Psoas muscle (tissue), 8 donors: ENCODE results near the gene NOS1AP. TPM values are rescaled to one million over a fixed set of nuclear protein-coding genes. Genes with fewer than 3 reads are reported as not detected.
"Not testable (repeated sequence)": the region's sequence is repeated elsewhere in the genome, so short reads cannot be mapped to it uniquely, and the experiment has no call there.

Experiments used
- ATAC-seq, 4 donors: fragments of 200-7000 bp; cut with Tn5 transposase; one replicate each; pipeline ENCODE4 v1.9.1; 2020; ENCODE audit warnings: moderate library complexity in 3 of 4, mild to moderate bottlenecking in 2 of 4
- DNase-seq, 2 donors: peaks; one replicate each; pipeline ENCODE4 v3.0.0-alpha.2; 2020
- H3K27ac ChIP-seq: fragments of 200-600 bp; one replicate; pipeline ENCODE4 v1.8.0; 2022
- H3K27me3 ChIP-seq, 3 donors: fragments of 200-600 bp in 1 of 3; one replicate each; pipeline versions ENCODE4 v1.6.1 to v1.8.0; 2013 to 2022; ENCODE audit warnings: low read length in 2 of 3, mild to moderate bottlenecking in 2 of 3, moderate library complexity in 1 of 3; ENCODE audit not compliant: insufficient read depth in 3 of 3
- H3K36me3 ChIP-seq, 2 donors: fragments of 200-600 bp in 1 of 2; one replicate each; pipeline versions ENCODE4 v1.6.1 to v1.8.0; 2013 to 2022; ENCODE audit warnings: low read depth in 1 of 2, mild to moderate bottlenecking in 1 of 2, moderate library complexity in 1 of 2; ENCODE audit not compliant: insufficient read depth in 1 of 2
- H3K4me1 ChIP-seq: fragments of 200-600 bp; one replicate; pipeline ENCODE4 v1.8.0; 2022
- H3K4me3 ChIP-seq: fragments of 200-600 bp; one replicate; pipeline ENCODE4 v1.8.0; 2022; ENCODE audit warnings: mild to moderate bottlenecking
- H3K9me3 ChIP-seq: fragments of 200-600 bp; one replicate; pipeline ENCODE4 v1.8.0; 2022
- WGBS, 3 donors: extraction: QIAGEN DNeasy Blood & Tissue Kit; methylation state at CpG; one replicate each; pipeline versions ENCODE4 v1.1.6 to v1.1.7; 2013; 5-methylcytosine and 5-hydroxymethylcytosine counted together
- intact Hi-C, 2 donors: fragments of 100-400 bp; cut with DNase I; formaldehyde crosslinking; loops; one replicate each; pipeline versions ENCODE4 v1.11.0 to v1.14.2; 2022
- polyA plus RNA-seq, 3 donors: library from polyadenylated mRNA; stranded (reverse); fragments of 200-250 nt; gene quantifications; one replicate each; pipeline ENCODE4 v1.2.3, GENCODE V29; 2013
- total RNA-seq, 4 donors: library from RNA; stranded (reverse); fragmentation: NEBNext Ultra II Directional in 2 of 4; extraction: Animal tissue kit (Norgen Biotek cat#: 25700) in 2 of 4; gene quantifications; one replicate each; pipeline versions ENCODE4 v1.2.1 to v1.2.4, GENCODE V29; 2021 to 2023
- TF ChIP-seq, protein P1 (sequence below): fragments of 200-600 bp; IDR thresholded peaks from one replicate; pipeline ENCODE4 v1.8.0; 2022; ENCODE audit warnings: antibody characterized with exemption
- donor health status: healthy with polysubstance abuse.
- donor health status: DM: no; HTN: no; CAD: no; lungs with moderate emphysema.
- donor health status: Bipolar disorder and iron deficiency.
- donor health status: healthy.
- donor health status: DM: yes; HTN: yes; CAD: no.
- donor health status: DM: no; HTN: no; CAD: no.
- donor health status: DM: no; HTN: no; CAD: no.
- donor health status: DM: yes; HTN: yes; CAD: no.

The NOS1AP gene
- total and polyA plus RNA-seq, 7 donors = 0.10 to 0.76 (median 0.18) TPM

DNA sequence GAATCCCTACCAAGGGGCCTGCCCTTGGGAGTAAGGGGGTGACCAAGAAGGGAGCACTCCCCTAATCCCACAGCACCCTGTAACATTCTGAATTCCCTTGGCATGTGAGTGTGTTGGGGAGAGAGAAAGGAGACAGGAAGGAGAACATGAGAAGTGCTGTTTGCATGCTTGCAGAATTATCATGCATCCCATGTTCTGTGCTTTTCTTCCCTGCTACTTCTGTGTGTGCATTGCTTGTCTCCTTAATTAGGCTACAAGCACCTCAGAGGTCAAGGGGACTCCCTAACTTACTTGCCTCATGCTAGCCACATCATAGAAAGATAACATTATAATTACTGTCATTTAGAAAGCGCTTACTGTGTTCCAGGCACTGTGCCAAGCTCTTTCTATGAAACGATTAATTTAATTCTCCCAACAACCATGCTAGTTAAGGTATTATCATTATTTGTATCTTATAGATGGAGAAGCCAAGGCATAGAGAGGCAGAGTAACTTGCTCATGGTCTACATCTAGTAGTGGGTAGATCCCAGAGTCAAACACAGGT lies 11.1 kb downstream of the NOS1AP start:
- TF ChIP-seq, protein P1, sequence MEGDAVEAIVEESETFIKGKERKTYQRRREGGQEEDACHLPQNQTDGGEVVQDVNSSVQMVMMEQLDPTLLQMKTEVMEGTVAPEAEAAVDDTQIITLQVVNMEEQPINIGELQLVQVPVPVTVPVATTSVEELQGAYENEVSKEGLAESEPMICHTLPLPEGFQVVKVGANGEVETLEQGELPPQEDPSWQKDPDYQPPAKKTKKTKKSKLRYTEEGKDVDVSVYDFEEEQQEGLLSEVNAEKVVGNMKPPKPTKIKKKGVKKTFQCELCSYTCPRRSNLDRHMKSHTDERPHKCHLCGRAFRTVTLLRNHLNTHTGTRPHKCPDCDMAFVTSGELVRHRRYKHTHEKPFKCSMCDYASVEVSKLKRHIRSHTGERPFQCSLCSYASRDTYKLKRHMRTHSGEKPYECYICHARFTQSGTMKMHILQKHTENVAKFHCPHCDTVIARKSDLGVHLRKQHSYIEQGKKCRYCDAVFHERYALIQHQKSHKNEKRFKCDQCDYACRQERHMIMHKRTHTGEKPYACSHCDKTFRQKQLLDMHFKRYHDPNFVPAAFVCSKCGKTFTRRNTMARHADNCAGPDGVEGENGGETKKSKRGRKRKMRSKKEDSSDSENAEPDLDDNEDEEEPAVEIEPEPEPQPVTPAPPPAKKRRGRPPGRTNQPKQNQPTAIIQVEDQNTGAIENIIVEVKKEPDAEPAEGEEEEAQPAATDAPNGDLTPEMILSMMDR = no peak
- DNase-seq = no peak
- Histone ChIP-seq H3K4me3 (no peak overlapping the region), H3K27ac (no peak overlapping the region), H3K36me3 (no peaks in the 10 kb centered on the region), H3K27me3 (peaks cover 0 to 2% (median 0%) of the 10 kb centered on the region in 3 donors), H3K4me1 (no peaks in the 10 kb centered on the region), H3K9me3 (no peaks in the 10 kb centered on the region)
- 52 to 63% (median 60%) methylated on average over 2 of the region's 2 CpGs for WGBS, 3 donors
- no peak for ATAC-seq
- intact Hi-C loops = no loop called here

DNA sequence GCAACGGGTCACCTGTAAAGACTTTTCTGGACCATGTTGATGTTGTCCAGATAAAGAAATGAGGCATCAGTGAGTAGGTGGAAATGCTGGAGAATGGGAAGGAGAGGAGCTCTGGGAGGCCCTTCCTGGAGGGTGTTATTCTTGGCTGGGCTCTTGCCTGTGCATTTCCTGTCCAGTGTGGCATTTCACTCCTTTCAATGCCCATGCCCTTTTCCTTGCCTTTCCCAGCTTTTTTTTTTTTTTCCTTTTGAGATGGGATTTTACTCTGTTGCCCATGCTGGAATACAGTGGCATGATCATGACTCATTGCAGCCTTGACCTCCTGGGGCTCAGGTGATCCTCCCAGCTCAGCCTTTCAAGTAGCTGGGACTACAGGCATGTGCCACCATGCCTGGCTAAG lies 11.8 kb downstream of the NOS1AP start:
- Histone ChIP-seq H3K9me3 (no peaks in the 10 kb centered on the region), H3K4me3 (no peak overlapping the region), H3K4me1 (no peaks in the 10 kb centered on the region), H3K36me3 (no peaks in the 10 kb centered on the region), H3K27ac (no peak overlapping the region), H3K27me3 (peaks cover 0 to 2% (median 0%) of the 10 kb centered on the region in 3 donors)
- DNase-seq (no peak), ATAC-seq (no peak)
- TF ChIP-seq, protein P1 = no peak
- intact Hi-C loops = no loop called here
- WGBS, 3 donors = 83 to 95% (median 88%) methylated on average over 1 of the region's 1 CpG

DNA sequence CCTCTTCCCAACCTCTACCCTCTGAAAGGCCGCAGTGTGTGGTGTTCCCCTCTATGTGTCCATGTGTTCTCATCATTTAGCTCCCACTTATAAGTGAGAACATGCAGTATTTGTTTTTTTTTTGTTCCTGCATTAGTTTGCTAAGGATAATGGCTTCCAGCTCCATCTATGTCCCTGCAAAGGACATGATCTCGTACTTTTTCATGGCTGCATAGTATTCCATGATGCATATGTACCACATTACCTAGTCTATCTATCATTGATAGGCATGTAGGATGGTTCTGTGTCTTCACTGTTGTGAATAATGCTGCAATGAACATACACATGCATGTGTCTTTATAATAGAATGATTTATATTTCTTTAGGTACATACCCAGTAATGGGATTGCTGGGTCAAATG lies 12.6 kb downstream of the NOS1AP start:
- intact Hi-C loops, H3K27ac ChIP-seq, ATAC-seq, H3K4me3 ChIP-seq, H3K9me3 ChIP-seq, H3K36me3 ChIP-seq, DNase-seq, H3K4me1 ChIP-seq, H3K27me3 ChIP-seq: not testable (repeated sequence)
- 91 to 97% (median 95%) methylated on average over 2 of the region's 2 CpGs for WGBS, 3 donors

DNA sequence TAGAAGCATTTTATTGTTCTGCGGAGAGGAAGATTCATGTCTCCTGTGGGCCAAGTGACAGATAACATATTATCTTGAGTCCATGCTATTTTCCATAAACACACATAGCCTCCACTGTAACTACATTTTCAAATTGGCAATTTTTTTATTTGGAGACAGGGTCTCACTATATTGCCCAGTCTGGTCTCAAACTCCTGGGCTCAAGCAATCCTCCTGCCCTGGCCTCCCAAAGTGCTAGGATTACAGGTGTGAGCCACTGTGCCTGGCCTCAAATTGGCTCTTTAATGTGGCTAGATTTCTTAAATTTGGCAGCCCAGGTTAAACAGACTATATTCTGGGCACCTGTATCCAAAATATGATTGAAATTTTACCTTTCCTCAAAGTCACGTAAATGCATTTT lies 13.8 kb downstream of the NOS1AP start:
- Histone ChIP-seq H3K36me3 (no peaks in the 10 kb centered on the region), H3K27me3 (peaks cover 0 to 4% (median 0%) of the 10 kb centered on the region in 3 donors), H3K4me3 (no peak overlapping the region), H3K27ac (no peak overlapping the region), H3K4me1 (no peaks in the 10 kb centered on the region), H3K9me3 (no peaks in the 10 kb centered on the region)
- ATAC-seq = no peak
- TF ChIP-seq, protein P1 = no peak
- intact Hi-C loops = no loop called here
- WGBS, 3 donors = 96 to 97% (median 97%) methylated on average over 2 of the region's 2 CpGs
- DNase-seq = no peak

DNA sequence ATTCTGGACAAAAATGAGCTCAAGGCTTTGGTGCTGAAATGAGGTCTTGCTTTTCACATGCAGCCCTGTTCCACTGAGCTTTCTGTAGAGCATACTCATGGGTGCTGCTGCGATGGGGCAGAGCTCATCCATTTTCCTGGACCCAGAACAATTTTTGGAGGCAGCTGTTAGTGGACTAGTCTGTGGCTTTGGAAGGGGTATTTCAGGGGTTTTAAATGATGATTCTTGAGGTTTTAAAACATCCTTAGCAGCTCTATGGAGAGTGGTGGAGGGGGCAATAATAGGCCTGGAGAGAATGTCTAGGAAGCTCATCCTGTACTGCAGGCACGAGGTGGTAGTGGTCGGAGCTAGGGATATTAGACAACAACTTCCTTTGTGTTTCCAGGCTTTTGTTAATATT lies 16.5 kb downstream of the NOS1AP start:
- Histone ChIP-seq H3K4me3 (no peak overlapping the region), H3K36me3 (no peaks in the 10 kb centered on the region), H3K27me3 (peaks cover 0 to 4% (median 0%) of the 10 kb centered on the region in 3 donors), H3K27ac (no peak overlapping the region), H3K4me1 (no peaks in the 10 kb centered on the region), H3K9me3 (no peaks in the 10 kb centered on the region)
- no peak for DNase-seq
- WGBS, 3 donors = 86 to 89% (median 88%) methylated on average over 3 of the region's 3 CpGs
- ATAC-seq = no peak
- intact Hi-C loops = no loop called here
- TF ChIP-seq, protein P1 = no peak
